Fibroblast of mammary gland (primary cell): ENCODE results near the gene SCO1.

Experiments
- DNase-seq: peaks from one replicate; pipeline ENCODE4 v3.0.0-alpha.2; 2010; ENCODE audit warnings: low read depth
- H3K4me3 ChIP-seq: 2 replicates; pipeline ENCODE4 v1.5.1; 2011; ENCODE audit warnings: low read depth, mild to moderate bottlenecking, low read length, moderate library complexity; ENCODE audit not compliant: control insufficient read depth
- CTCF ChIP-seq: conservative IDR thresholded peaks from 2 replicates; pipeline ENCODE4 v1.5.1; 2011; ENCODE audit warnings: low read depth, low read length, inconsistent platforms; ENCODE audit not compliant: control insufficient read depth, insufficient read depth

SCO1 gene

GRCh38 chr17:10623737-10624338 is 73.5 kb downstream of the SCO1 start:
- H3K4me3 ChIP-seq, result no peak overlapping the region
- no peak for TF ChIP-seq CTCF
- no peak for DNase-seq

- H3K4me3 ChIP-seq, result no peak overlapping the region
- TF ChIP-seq CTCF, result no peak
- no peak for DNase-seq
Measured at GRCh38 chr17:10622617-10623485, 74.5 kb downstream of the SCO1 start.
